ENCODE results near the gene DHRS3. TPM values are rescaled to one million over a fixed set of nuclear protein-coding genes. Genes with fewer than 3 reads are reported as not detected.

The DHRS3 gene
- polyA plus RNA-seq, 1 of the 3 experiments (the other 2 are of a cell fraction) = 44.8 TPM

GRCh38 chr1:12572522-12572921, 45.5 kb downstream of the DHRS3 start:
- WGBS (ENCODE audit: low lambda C conversion rate) = 98% methylated on average over 4 of the region's 7 CpGs
- CTCF ChIA-PET = interaction anchor here (1.1 kb wide), 1 partner anchor 86 kb away, joined by 3 read pairs; no protein-coding TSS in a partner anchor

More at GRCh38 chr1:12572522-12572921, 45.5 kb downstream of the DHRS3 start:
- H3K27me3 ChIP-seq (ENCODE audit: insufficient read depth) = no peaks in the 10 kb centered on the region
- no peak overlapping the region for H3K27ac ChIP-seq (ENCODE audit: low read depth in 2 of 2, low read length in 1 of 2)
- H4K20me1 ChIP-seq (ENCODE audit: insufficient read depth) = no peaks in the 10 kb centered on the region
- H3K36me3 ChIP-seq (replicated peaks in 1 of 2; ENCODE audit: control insufficient read depth in 1 of 2, insufficient read depth in 2 of 2, low read length in 1 of 2) = peaks cover 0 to 22% of the 10 kb centered on the region in 2 experiments
- DNase-seq = no peak
- no peaks in the 10 kb centered on the region for H3K79me2 ChIP-seq (ENCODE audit: insufficient read depth)
- TF ChIP-seq CTCF (IDR thresholded peaks at IDR 0.05) (no peak), USF2 (IDR thresholded peaks at IDR 0.05; ENCODE audit: borderline replicate concordance, low read depth, low read length) (no peak), EZH2phosphoT487 (IDR thresholded peaks at IDR 0.05; ENCODE audit: borderline replicate concordance, low read depth) (no peak), RCOR1 (IDR thresholded peaks at IDR 0.05; ENCODE audit: low read length) (no peak), MAX (IDR thresholded peaks at IDR 0.05; ENCODE audit: low read depth) (no peak), TEAD4 (IDR thresholded peaks at IDR 0.05; ENCODE audit: borderline replicate concordance, insufficient read depth) (no peak), RAD21 (IDR thresholded peaks at IDR 0.05; ENCODE audit: low read length) (no peak), MXI1 (IDR thresholded peaks at IDR 0.05; ENCODE audit: low read depth, low read length) (no peak), GABPA (IDR thresholded peaks at IDR 0.05; ENCODE audit: low read depth) (no peak), FOXJ3 (CRISPR knock-in tag; IDR thresholded peaks at IDR 0.05) (no peak), FOSL2 (IDR thresholded peaks at IDR 0.05; ENCODE audit: borderline replicate concordance, low read depth) (no peak), RFX5 (IDR thresholded peaks at IDR 0.05; ENCODE audit: low read length) (no peak), GATA2 (CRISPR knock-in tag; IDR thresholded peaks at IDR 0.05) (no peak), SMC3 (IDR thresholded peaks at IDR 0.05; ENCODE audit: low read depth, low read length) (no peak), USF1 (IDR thresholded peaks at IDR 0.05; ENCODE audit: borderline replicate concordance, low read depth) (no peak), ELF1 (IDR thresholded peaks at IDR 0.05) (no peak), YY1 (IDR thresholded peaks at IDR 0.05; ENCODE audit: low read depth) (no peak), RXRA (IDR thresholded peaks at IDR 0.05; ENCODE audit: borderline replicate concordance, low read depth) (no peak), POLR2AphosphoS5 (IDR thresholded peaks at IDR 0.05; ENCODE audit: low read depth, low read length) (no peak)
- H3K9me3 ChIP-seq = no peaks in the 10 kb centered on the region
- no peak overlapping the region for H3K4me2 ChIP-seq
- H2AFZ ChIP-seq (ENCODE audit: low read depth) = no peak overlapping the region
- no peak overlapping the region for H3K4me3 ChIP-seq (ENCODE audit: low read depth in 2 of 2, low read length in 1 of 2)
- POLR2A ChIA-PET = no interaction called here
- H3K4me1 ChIP-seq (ENCODE audit: control insufficient read depth in 1 of 2, insufficient read depth in 2 of 2, low read depth in 1 of 2, low read length in 1 of 2) = peaks cover 0 to 6% of the 10 kb centered on the region in 2 experiments; a peak in 1 of 4 replicates
- no peaks in the 10 kb centered on the region for H3K9me2 ChIP-seq
- H3K9ac ChIP-seq = no peak overlapping the region
- peaks cover 5% of the 10 kb centered on the region for H3F3A ChIP-seq (replicated peaks; ENCODE audit: insufficient read depth)
